ENCODE measurements around the gene FEV.

- no peak for TF ChIP-seq POLR2A (IDR thresholded peaks at IDR 0.05; ENCODE audit: low read depth, low read length)
- TF ChIP-seq POLR2AphosphoS5 (IDR thresholded peaks at IDR 0.05; ENCODE audit: low read depth, low read length) = no peak
- no peak for TF ChIP-seq TAF1 (IDR thresholded peaks at IDR 0.05; ENCODE audit: low read depth, low read length)
- TF ChIP-seq POU2F2 (IDR thresholded peaks at IDR 0.05; ENCODE audit: low read depth, low read length) = no peak
- no peak for TF ChIP-seq PAX5 (IDR thresholded peaks at IDR 0.05; ENCODE audit: insufficient read depth, low read length, severe bottlenecking)
These were observed 23.8 kb downstream of the FEV start for GRCh38 chr2:218961229-218961628.

Data from GM12891 (cell line).